Right lobe of liver (tissue), 6 donors: ENCODE results near the gene CRYBA4. TPM values are rescaled to one million over a fixed set of nuclear protein-coding genes. Genes with fewer than 3 reads are reported as not detected.

Experiments
- ATAC-seq, 4 donors: fragments of 200-7000 bp; cut with Tn5 transposase; one replicate each; pipeline ENCODE4 v1.9.1; 2020; ENCODE audit warnings: mild to moderate bottlenecking in 4 of 4, moderate library complexity in 4 of 4
- DNase-seq, 3 donors: peaks; one replicate each; pipeline ENCODE4 v3.0.0-alpha.2; 2020
- H3K27ac ChIP-seq, 3 donors: fragments of 200-600 bp; one replicate each; pipeline ENCODE4 v1.8.0; 2022
- H3K27me3 ChIP-seq, 2 donors: fragments of 200-600 bp; one replicate each; pipeline ENCODE4 v1.8.0; 2022
- H3K36me3 ChIP-seq, 4 donors: fragments of 200-600 bp; sonication (generic) in 1 of 4; one replicate each; pipeline versions ENCODE4 v1.5.1 to v1.8.0; 2017 to 2022; ENCODE audit warnings: control low read depth in 1 of 4
- H3K4me1 ChIP-seq, 4 donors: fragments of 200-600 bp; sonication (generic) in 1 of 4; one replicate each; pipeline versions ENCODE4 v1.5.1 to v1.8.0; 2017 to 2022; ENCODE audit warnings: control low read depth in 1 of 4
- H3K4me3 ChIP-seq, 3 donors: fragments of 200-600 bp; one replicate each; pipeline ENCODE4 v1.8.0; 2022
- H3K9me3 ChIP-seq, 4 donors: fragments of 200-600 bp; sonication (generic) in 1 of 4; one replicate each; pipeline versions ENCODE4 v1.5.1 to v1.8.0; 2017 to 2022; ENCODE audit warnings: control low read depth in 1 of 4
- CTCF ChIP-seq, 4 donors: fragments of 200-600 bp in 3 of 4; fragments of 450-650 bp in 1 of 4; IDR thresholded peaks; one replicate each; pipeline versions ENCODE4 v1.5.1 to v1.8.0; 2016 to 2022; ENCODE audit warnings: antibody characterized with exemption in 4 of 4, mild to moderate bottlenecking in 2 of 4
- POLR2A ChIP-seq: fragments of 450-650 bp; IDR thresholded peaks from one replicate; pipeline ENCODE4 v1.6.1; 2017; ENCODE audit warnings: antibody characterized with exemption, mild to moderate bottlenecking
- WGBS: methylation state at CpG from one replicate; pipeline ENCODE4 v1.1.6; 2018; ENCODE audit warnings: low coverage, low lambda C conversion rate; ENCODE audit not compliant: insufficient coverage; ENCODE audit errors: missing lambda C conversion rate; 5-methylcytosine and 5-hydroxymethylcytosine counted together
- intact Hi-C, 2 donors: fragments of 100-400 bp; cut with DNase I; formaldehyde crosslinking; loops; one replicate each; pipeline versions ENCODE4 v1.11.2 to v1.14.1; 2022
- total RNA-seq, 6 experiments: library from RNA; depleted of rRNA in 2 of 6; stranded (reverse); fragments of >200 nt in 2 of 6; fragmentation: NEBNext Ultra II Directional in 3 of 6; extraction: Animal tissue kit (Norgen Biotek cat#: 25700) in 3 of 6; gene quantifications; one replicate each; pipeline versions ENCODE4 v1.1.0 to v1.2.4, GENCODE V29; 2016 to 2023
- donor health status: DM: no; HTN: yes; CAD: no.
- donor health status: DM: no; HTN: no; CAD: no.
- donor health status: DM: no; HTN: no; CAD: no.
- donor health status: DM: no; HTN: yes; CAD: no.
- donor health status: DM: no; HTN: yes; CAD: no.

CRYBA4 gene
- total RNA-seq, 6 experiments from 2014 or later: not detected

- 48% methylated on average over 5 of the region's 6 CpGs for WGBS
Measured at GRCh38 chr22:26660356-26660755, 38.6 kb downstream of the CRYBA4 start.

GRCh38 chr22:26660961-26661578, 39.3 kb downstream of the CRYBA4 start:
- H3K27me3 ChIP-seq: peaks cover 9 to 25% of the 10 kb centered on the region in 2 donors

More at GRCh38 chr22:26660356-26660755, 38.6 kb downstream of the CRYBA4 start:
- H3K4me3 ChIP-seq: no peak overlapping the region
- peaks cover 9 to 25% of the 10 kb centered on the region in 2 donors for H3K27me3 ChIP-seq
- no peak for TF ChIP-seq CTCF (IDR thresholded peaks at IDR 0.05)
- TF ChIP-seq POLR2A: no peak
- ATAC-seq (no peak), DNase-seq (no peak)
- no peak overlapping the region for H3K27ac ChIP-seq
- peaks cover 0 to 5% (median 0%) of the 10 kb centered on the region in 4 donors for H3K4me1 ChIP-seq
- intact Hi-C loops: loop anchor here in 1 of 2 donors (10.0 kb wide), 1 partner anchor 296 kb away; no protein-coding TSS in a partner anchor
- H3K36me3 ChIP-seq: no peaks in the 10 kb centered on the region
- no peaks in the 10 kb centered on the region for H3K9me3 ChIP-seq

GRCh38 chr22:26662160-26662559, 40.4 kb downstream of the CRYBA4 start:
- intact Hi-C loops: loop anchor here in 1 of 2 donors (10.0 kb wide), 1 partner anchor 297 kb away; no protein-coding TSS in a partner anchor
- no peak for DNase-seq
- peaks cover 9 to 20% of the 10 kb centered on the region in 2 donors for H3K27me3 ChIP-seq
- no peak for ATAC-seq
- WGBS: 54% methylated on average over 2 of the region's 2 CpGs
- no peaks in the 10 kb centered on the region for H3K36me3 ChIP-seq
- no peaks in the 10 kb centered on the region for H3K9me3 ChIP-seq
- TF ChIP-seq CTCF (IDR thresholded peaks at IDR 0.05): no peak
- TF ChIP-seq POLR2A: no peak
- no peak overlapping the region for H3K4me3 ChIP-seq
- no peak overlapping the region for H3K27ac ChIP-seq
- H3K4me1 ChIP-seq: peaks cover 0 to 5% (median 0%) of the 10 kb centered on the region in 4 donors

More at GRCh38 chr22:26660961-26661578, 39.3 kb downstream of the CRYBA4 start:
- no peaks in the 10 kb centered on the region for H3K36me3 ChIP-seq
- H3K27ac ChIP-seq: no peak overlapping the region
- H3K4me1 ChIP-seq: peaks cover 0 to 5% (median 0%) of the 10 kb centered on the region in 4 donors
- ATAC-seq (no peak), DNase-seq (no peak)
- H3K9me3 ChIP-seq: no peaks in the 10 kb centered on the region
- no peak overlapping the region for H3K4me3 ChIP-seq
- WGBS: 56% methylated on average over 4 of the region's 7 CpGs
- intact Hi-C loops: loop anchor here in 1 of 2 donors (10.0 kb wide), 1 partner anchor 296 kb away; no protein-coding TSS in a partner anchor
- TF ChIP-seq POLR2A (no peak), CTCF (IDR thresholded peaks at IDR 0.05) (no peak)

GRCh38 chr22:26663374-26663923, 41.7 kb downstream of the CRYBA4 start:
- peaks cover 0 to 8% of the 10 kb centered on the region in 2 donors for H3K27me3 ChIP-seq
- H3K4me3 ChIP-seq: no peak overlapping the region
- 66% methylated on average over 7 of the region's 9 CpGs for WGBS
- peaks cover 0 to 4% (median 0%) of the 10 kb centered on the region in 4 donors for H3K4me1 ChIP-seq
- ATAC-seq (no peak), DNase-seq (no peak)
- no peak overlapping the region for H3K27ac ChIP-seq
- no peaks in the 10 kb centered on the region for H3K36me3 ChIP-seq
- H3K9me3 ChIP-seq: no peaks in the 10 kb centered on the region
- TF ChIP-seq CTCF (IDR thresholded peaks at IDR 0.05) (no peak), POLR2A (no peak)
- intact Hi-C loops: loop anchor here in 1 of 2 donors (10.0 kb wide), 1 partner anchor 299 kb away; no protein-coding TSS in a partner anchor
